GM19240 (cell line): ENCODE measurements around the gene HNRNPUL1.
"Not testable (repeated sequence)": the region's sequence is repeated elsewhere in the genome, so short reads cannot be mapped to it uniquely, and the experiment has no call there.

ENCODE experiments used
- DNase-seq: peaks from one replicate; pipeline ENCODE4 v3.0.0; 2011; ENCODE audit warnings: low spot score; ENCODE audit not compliant: insufficient read length

HNRNPUL1 gene

DNA sequence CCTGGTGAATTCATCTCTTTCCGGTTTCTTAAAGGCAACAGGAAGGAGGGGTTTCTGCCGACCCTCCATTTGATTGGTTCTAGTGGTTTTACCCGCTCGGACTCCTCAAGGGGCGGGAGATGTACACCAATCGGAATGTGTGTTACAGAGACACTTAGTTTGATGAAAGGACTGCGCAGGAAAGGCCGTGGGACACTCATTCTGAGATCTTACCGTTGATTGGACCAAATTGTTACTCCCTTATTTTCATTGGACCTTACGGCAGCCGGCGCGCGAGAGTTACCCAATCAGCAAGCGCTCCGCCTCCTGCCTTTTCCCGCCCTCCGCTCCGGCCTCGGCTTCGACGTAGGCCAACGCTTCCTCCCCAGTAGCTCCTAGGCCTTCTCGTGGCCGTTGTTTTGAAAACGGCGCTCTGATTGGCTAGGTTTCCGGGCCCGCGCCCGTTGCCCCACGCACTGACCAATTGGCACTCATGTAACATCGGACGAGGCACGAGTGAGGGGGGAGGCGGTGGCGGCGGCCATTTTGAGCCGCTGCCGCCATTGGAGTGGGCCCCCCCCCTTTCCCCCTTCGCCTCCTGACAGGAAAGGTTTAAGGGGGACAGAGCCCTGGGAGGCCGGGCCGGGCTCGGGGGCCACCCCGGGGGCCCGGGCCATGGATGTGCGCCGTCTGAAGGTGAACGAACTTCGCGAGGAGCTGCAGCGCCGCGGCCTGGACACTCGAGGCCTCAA is at the start of gene HNRNPUL1:
Gene HNRNPUL1, plus strand, starts transcription at position 523 of the 731 bp plus-strand sequence. Its CDS starts 132 bp downstream, at position 655.
- DNase-seq: peak; percentile 88

DNA sequence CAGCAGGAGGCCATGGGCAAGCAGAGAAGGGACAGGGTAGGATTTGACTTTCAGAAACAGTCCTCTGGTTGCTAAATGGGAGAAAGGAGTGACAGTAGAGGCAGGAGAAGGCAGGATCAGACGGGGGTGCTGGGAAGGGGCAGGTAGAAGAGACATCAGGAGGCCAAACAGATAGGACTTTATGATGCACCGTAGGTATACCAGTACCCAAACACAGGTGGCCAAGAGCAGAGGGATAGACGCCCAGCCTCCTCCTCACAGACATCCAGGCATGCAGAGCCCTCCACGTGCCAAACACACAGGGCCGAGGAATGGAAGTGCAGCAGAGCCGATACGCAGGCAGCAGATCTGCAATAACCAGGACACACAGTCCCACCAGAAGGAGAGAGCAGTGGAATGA is 46.4 kb upstream of the HNRNPUL1 start:
- DNase-seq: no peak

DNA sequence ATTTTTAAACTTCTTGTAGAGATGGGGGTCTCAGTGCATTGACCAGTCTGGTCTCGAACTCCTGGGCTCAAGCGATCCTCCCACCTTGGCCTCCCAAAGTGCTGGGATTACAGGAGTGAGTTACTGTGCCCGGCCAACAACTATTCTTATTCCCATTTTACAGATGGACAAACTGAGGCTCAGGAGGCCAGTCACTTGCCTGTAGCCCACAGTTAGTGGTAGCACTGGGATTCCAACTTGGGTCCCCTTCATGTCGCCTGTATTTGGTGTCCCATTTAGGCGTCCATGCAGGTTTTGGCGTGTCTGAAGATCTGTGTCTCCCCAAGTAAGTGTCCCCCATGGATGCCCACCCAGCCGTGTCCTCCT is 45.9 kb upstream of the HNRNPUL1 start:
- DNase-seq: no peak

DNA sequence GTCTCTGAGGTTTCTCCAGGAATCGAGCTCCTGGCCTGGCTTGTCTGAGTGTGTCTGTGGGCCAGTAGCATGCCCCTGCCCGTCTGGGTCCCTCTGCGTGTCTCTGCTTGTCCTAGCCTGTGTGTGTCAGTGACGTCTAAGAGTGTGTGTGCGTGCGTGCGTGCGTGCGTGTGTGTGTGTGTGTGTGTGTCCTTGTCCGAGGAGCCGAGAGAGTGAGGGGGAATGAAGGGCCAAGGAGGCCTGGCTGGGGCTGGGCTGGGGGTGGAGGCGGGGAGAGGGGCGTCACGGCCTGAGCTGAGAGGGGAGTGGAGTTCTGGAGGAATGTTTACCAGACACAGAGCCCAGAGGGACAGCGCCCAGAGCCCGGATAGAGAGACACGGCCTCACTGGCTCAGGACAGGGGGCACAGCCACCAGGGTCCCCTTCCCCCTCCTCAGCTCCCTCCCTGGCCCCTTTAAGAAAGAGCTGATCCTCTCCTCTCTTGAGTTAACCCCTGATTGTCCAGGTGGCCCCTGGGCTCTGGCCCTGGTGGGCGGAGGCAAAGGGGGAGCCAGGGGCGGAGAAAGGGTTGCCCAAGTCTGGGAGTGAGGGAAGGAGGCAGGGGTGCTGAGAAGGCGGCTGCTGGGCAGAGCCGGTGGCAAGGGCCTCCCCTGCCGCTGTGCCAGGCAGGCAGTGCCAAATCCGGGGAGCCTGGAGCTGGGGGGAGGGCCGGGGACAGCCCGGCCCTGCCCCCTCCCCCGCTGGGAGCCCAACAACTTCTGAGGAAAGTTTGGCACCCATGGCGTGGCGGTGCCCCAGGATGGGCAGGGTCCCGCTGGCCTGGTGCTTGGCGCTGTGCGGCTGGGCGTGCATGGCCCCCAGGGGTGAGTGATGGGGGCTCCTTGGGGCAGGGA is 45.3 kb upstream of the HNRNPUL1 start, which contains the start of gene AXL:
Gene AXL, plus strand, starts transcription at position 609 of the 893 bp plus-strand sequence. Its CDS starts 170 bp downstream, at position 779.
- DNase-seq: no peak

DNA sequence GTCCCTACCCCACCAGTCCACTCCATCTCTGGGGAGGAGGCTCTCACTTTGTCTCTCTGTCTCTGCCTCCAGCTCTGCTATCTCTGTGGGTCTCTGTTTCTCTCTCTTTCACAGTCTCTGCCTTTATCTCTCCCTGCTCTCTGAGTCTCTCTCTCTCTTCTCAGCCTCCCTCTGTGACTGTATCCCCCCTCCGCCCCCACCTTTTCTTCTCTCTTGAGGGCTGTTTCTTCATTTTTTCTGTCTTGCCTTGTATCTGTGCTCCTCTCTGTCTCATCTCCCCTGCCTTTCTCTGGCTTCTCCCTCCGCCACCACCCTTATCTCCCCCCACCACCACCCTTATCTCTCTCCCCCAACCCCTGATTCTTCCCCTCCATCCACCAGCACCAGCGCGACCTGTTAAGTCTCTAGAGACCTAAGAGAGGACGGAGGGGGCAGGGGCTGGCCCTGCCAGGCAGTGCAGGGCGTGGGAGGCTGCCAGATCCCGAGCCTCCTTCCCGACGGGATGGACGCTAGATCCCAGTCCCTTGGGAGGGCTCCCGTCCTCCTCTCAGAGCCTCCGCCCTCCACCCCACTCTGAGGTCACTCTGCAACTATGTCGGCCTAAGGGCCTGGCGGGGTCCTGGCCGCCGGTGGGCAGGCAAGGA is 44.1 kb upstream of the HNRNPUL1 start:
- no peak for DNase-seq

DNA sequence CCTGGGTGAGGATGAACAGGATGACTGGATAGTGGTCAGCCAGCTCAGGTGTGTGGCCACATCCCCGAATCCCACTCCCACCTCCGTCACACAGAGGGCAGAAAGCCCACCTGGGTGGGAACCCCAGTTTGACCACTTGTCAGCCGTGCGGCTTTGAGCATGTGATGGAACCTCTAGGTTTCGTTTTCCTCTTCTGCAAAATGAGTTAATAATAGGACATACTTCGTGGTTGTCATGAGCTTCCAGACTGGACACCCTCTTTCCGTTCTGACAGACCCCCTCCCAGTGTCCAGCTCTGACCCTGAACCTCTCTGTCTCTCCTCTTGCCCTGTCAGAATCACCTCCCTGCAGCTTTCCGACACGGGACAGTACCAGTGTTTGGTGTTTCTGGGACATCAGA is 43.4 kb upstream of the HNRNPUL1 start:
- DNase-seq: no peak

DNA sequence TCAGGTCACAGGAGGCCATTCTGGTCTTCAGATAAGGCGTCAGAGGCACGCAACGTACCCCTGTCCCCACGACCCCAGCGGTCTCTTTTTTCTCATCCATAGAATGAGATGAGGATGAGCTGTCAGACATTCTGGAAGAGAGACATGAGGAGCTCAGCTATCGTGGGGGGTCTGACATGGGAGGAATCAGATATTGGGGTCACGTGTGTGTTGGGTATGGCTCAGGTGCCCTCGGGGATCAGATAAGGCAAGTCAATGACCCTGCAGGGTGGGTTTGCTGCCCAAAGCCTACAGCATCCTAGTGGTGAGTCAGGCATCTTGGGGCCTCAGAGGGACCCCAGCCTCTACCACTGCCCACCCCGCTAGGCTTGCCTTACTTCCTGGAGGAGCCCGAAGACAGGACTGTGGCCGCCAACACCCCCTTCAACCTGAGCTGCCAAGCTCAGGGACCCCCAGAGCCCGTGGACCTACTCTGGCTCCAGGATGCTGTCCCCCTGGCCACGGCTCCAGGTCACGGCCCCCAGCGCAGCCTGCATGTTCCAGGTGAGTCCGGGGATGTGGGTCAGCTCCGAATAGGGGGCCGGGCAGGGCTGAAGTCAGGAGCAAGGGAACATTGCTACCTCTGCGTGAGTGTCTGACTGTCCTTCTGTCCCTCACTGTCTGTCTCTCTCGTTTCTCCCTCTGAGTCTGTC is 42.5 kb upstream of the HNRNPUL1 start:
- DNase-seq: no peak

DNA sequence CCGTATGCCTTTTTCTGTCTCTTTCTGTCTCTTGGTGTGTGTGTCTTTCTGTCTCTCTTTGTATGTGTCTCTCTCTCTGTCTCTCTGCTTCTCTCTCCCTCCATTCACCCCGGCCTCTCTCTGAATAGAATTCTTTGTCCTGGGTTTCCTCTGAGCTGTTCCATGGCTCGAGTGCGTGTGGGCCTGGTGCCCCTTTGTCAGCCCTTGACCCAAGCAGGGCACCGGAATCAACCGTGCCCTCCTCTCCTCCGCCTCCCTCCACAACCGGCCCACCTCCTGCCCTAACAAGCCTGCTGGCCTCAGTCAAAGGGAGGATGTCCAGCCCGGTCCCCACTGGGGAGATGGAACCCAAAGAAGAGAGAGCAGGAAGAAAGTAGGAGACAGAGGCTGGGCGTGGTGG is 41.9 kb upstream of the HNRNPUL1 start:
- DNase-seq: no peak

DNA sequence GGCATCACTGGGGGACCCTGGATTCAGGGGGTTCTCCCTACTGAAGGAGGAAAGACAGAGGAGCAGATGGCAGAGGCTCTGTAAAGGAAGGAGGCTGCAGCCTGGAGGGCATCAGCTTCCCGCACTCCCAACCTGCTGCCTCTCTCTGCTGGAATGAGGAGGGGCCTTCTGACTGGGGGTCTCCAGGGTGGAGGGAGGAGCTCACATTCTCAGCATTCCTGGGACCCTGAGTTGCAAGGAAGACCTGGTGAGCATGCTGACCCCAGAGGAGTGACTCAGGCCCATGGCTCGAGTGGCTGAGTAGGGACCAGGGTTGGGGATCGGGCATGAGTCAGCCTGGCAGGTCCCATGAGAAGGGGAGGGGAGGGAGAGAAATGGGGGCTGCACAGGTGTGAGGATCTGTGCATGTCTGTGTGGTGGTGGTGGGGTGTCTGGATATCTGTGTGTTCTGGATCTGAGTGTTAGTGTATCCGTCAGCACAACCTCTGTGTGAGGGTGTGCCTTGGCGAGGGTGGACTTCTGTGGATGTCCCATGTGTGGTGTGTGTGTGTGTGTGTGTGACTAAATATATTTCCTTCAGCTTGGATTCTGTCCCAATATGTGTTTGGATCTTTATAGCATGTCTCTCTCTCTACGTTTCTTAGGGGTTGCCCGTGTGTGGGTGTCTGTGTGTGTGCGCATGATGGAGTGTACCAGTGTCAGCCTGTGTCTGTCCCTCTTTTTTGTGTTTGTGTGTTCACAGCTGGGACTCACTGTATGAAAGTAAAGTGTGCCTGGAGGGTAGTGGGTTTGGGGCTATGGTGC is 40.5 kb upstream of the HNRNPUL1 start:
- no peak for DNase-seq

DNA sequence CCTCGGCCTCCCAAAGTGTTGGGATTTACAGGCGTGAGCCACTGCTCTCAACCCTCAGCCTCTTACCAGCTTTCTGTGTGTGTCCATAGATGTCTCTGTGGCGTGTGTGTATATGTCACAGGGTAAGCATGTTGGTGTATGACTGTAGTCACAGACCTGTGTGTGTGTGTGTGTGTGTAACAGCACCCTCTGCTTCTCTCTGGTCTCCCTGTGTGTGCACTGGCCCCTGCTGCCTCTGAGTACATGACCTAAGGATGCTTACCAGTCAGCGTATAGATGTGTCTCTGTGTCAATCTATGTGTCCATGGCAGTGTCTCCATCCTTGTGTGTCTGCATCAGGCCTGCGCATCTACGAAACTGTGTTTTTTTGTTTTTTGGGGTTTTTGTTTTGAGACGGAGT is 39.5 kb upstream of the HNRNPUL1 start:
- DNase-seq: no peak

DNA sequence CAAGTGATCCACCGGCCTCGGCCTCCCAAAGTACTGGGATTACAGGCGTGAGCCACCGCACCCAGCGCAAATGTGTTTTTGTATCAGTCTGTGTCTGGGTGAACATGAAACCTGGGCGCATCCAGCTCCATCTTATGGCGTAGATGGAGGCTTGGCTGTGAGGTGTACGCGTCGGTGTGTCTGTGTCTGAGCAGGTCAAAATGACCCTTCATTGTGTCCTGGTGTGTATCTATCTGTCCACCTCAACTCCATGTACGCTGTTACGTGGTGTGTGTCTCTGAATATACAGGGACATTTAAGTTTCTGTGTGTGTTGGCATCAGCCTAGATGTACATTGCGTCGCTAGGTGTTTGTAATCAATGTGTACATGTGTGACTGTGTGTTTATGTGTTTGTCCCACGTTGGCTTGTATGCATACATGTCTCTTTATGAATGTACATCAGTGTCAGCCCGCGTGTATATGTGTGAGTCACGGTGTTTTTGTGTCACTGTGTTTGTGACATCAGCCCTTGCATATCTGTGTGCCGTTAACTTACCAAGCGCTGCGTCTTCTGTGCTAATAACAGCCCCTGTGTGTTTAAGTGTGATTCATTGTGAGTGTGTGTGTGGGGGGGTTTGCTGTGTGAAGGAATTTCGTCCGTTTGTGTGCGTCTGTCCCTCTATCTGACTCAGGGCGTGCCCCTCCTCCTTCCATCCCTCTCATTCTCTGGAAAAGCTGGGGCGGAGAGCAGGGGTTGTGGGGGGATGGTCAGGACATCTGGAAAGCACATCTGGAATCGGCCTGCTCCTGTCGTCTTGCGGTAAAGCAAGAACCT is 38.7 kb upstream of the HNRNPUL1 start:
- DNase-seq: no peak

DNA sequence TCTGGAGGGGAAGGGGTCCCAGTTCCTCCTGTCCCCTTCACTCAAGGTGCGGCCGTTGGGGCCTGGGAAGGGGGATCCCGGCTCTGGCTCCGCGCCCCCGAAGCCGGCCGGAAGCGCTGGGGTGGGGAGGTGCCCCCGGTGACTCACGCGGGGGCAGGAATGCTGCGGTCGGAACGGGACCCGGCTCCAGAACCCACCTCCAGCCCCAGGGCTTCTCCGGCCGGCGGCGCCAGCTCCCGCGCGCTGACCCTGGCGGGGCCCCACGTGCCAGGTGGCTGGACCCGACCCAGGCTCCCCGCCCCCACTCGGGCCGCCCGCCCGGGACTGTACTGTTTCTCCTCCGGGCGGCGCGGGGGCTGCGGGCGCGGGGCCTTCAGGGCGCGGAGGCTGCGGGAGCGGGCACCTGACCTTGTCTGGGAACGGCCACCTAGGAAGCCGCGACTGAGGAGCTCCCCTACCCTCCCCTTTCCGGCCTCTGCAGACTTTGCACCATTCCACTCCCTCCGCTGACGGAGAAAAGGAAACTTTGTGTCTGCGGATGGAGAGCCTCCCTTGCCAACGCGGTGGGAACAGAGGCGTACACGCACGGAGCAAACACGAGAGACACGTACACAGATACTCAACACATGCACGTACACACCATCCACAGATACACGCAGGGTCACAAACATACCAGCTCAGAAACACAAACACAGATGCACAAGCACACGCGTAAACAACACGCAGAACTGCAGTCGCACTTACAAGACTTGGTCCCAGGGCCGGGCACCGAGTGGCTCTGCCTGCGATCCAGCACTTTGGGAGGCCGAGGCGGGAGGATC is 37.9 kb upstream of the HNRNPUL1 start:
- no peak for DNase-seq

DNA sequence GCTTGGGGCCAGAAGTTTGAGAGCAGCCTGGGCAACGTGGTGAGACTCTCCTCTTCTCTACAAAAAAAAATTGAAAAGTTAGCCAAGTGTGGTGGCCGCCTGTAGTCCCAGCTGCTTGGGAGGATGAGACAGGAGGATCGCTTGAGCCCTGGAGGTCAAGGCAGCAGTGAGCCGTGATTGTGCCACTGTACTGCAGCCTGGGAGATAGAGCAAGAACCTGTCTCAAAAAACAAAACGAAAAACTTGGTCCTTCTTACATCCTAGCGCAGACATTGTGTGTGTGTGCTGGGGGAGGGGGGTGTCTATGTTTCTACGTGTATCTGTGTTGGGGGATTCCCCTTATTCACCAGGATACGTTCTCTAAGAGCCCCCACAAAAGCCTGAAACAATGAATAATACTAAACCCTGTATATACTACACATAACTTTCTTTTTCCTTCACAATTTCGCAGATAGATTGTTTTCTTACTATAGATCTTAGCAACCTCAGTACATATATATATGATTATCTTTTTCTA is 37.2 kb upstream of the HNRNPUL1 start:
- no peak for DNase-seq

DNA sequence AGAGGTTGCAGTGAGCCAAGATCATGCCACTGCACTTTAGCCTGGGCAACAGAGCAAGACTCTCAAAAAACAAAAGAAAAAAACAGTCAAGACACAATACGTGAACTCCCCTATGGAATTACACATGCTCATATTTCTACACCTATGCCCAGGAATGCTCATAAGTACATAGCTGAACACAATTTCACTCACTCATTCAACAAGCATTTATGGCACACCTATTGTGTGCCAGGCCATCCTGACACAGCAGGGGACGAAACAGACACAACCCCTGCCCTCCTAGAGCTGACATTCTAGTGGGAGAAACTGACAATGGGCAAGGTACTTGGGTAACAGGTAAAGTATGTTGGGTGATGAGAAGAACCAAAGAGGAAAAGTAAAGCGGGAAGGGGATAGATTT is 35.7 kb upstream of the HNRNPUL1 start:
- no peak for DNase-seq

DNA sequence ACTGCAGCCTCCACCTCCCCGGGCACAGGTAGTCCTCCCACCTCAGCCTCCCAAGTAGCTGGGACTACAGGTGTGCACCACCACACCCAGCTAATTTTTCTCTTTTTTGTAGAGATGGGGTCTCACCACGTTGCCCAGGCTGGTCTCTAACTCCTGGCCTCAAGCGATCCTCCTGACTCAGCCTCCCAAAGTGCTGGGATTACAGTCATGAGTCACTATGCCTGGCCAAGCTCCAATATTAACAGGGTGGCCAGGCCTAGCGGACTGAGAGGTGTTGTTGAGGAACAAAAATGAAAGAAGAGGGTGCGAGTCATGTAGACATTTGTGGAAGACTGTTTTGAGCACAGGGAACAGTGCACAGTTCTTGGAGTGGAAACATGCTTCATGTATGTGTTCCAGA is 34.8 kb upstream of the HNRNPUL1 start:
- DNase-seq: not testable (repeated sequence)

DNA sequence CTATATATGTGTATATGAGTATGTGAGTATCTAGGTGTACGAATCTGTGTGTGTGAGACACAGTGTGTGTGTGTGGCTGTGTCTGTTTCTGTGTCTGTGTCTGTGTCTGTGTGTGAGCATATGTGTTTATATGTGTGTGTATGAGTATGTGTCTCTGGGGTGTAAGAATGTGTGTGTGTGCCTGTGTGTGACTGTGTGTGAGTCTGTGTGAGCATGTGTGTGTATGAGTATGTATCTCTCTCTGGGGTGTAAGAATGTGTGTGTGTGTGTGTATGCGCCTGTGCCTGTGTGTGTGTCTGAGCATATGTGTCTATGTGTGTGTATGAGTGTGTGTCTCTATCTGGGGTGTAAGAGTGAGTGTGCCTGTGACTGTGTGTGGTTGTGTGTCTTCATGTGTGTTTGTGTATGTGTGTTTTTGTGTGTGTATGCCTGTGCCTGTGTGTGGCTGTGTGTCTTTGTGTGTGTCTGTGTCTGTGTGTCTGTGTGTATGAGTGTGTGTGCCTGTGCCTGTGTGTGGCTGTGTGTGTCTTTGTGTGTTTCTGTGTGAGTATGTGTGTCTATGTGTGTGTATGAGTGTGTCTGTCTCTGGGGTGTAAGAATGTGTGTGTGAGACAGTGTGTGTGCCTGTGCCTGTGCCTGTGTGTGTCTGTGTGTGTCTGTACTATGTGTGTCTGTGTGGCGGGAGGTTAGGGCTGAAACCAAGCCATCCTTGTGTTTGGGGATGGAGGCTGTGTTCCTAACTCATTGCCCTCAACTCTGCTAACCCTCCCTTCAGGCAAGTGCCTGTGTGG is 33.9 kb upstream of the HNRNPUL1 start:
- no peak for DNase-seq

DNA sequence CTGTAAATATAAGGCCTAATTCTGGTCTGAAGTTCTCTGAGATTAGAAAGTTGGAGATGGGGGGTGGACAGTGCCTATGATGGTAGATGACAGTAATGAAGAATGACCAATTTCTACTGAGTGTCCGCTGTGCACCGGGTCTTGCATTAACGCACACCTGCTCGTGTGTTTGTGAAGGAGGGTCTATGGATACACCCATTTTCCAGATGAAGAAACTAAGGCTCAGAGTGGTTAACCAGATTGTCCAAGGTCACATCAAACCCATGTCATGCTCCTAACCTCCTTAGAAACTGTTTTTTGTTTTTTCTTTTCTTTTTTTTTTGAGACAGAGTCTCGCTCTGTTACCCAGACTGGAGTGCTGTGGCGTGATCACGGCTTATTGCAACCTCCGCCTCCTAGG is 31.5 kb upstream of the HNRNPUL1 start:
- DNase-seq: no peak

DNA sequence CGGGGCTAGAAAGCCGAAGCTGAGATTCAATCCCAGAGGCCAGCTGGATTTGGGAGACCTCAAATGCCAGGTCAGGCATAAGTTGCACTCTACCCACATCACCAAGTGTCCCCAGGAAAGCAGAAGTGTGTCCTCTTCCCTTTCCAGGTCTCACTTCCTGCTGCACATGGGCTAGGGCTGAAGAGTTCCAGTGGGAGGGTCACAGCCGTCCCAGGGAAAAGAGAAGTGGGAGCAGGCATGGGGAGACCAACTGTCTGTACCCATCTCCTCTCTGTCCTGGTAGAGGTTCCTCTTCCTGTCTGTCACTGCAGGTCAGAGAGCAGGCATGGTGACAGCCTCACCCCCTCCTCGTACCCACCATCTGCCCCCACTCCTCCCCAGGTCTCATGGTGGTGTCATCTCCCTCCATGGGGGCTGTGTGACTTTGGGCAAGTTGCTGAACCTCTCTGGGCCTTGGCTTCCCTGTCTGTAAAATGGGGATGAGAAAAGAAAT is 30.4 kb upstream of the HNRNPUL1 start:
- DNase-seq: no peak
